ENCODE results near the gene PASK. TPM values are rescaled to one million over a fixed set of nuclear protein-coding genes. Genes with fewer than 3 reads are reported as not detected.

PASK gene
- total RNA-seq, 1 experiment from 2014 or later: 45.8 TPM

DNA sequence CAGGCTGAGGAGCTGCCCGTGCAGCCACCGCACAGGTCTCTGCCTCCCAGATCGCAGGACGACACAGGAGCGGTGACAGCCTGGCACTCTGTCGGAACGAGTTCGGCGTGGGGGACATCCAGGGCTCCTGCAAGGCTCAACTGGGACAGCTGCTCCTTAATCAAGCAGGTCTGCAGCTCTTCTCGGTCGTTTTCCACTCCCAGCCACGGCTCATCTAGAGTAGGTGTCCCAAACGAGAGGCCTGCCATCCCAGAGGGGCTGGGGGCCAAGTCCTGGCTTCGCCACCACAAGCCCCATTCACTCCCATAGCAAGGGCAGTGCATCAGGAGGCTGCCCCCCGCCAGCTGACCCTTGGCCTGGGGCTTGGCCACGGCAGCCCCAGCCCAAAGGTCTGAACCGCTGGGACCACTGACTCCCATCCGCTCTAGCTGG lies 22.5 kb downstream of the PASK start (continued):
- TF ChIP-seq, protein P1, sequence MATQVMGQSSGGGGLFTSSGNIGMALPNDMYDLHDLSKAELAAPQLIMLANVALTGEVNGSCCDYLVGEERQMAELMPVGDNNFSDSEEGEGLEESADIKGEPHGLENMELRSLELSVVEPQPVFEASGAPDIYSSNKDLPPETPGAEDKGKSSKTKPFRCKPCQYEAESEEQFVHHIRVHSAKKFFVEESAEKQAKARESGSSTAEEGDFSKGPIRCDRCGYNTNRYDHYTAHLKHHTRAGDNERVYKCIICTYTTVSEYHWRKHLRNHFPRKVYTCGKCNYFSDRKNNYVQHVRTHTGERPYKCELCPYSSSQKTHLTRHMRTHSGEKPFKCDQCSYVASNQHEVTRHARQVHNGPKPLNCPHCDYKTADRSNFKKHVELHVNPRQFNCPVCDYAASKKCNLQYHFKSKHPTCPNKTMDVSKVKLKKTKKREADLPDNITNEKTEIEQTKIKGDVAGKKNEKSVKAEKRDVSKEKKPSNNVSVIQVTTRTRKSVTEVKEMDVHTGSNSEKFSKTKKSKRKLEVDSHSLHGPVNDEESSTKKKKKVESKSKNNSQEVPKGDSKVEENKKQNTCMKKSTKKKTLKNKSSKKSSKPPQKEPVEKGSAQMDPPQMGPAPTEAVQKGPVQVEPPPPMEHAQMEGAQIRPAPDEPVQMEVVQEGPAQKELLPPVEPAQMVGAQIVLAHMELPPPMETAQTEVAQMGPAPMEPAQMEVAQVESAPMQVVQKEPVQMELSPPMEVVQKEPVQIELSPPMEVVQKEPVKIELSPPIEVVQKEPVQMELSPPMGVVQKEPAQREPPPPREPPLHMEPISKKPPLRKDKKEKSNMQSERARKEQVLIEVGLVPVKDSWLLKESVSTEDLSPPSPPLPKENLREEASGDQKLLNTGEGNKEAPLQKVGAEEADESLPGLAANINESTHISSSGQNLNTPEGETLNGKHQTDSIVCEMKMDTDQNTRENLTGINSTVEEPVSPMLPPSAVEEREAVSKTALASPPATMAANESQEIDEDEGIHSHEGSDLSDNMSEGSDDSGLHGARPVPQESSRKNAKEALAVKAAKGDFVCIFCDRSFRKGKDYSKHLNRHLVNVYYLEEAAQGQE (IDR thresholded peaks at IDR 0.05; ENCODE audit: low read depth): no peak
- TF ChIP-seq CBX3 (IDR thresholded peaks at IDR 0.05; ENCODE audit: low read depth) (no peak), SRF (IDR thresholded peaks at IDR 0.05; ENCODE audit: low read depth) (no peak), SP1 (IDR thresholded peaks at IDR 0.05; ENCODE audit: low read depth) (no peak), ELF1 (IDR thresholded peaks at IDR 0.05; ENCODE audit: borderline replicate concordance, low read depth) (no peak)
- TF ChIP-seq, protein P2, sequence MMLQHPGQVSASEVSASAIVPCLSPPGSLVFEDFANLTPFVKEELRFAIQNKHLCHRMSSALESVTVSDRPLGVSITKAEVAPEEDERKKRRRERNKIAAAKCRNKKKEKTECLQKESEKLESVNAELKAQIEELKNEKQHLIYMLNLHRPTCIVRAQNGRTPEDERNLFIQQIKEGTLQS (IDR thresholded peaks at IDR 0.05): no peak

DNA sequence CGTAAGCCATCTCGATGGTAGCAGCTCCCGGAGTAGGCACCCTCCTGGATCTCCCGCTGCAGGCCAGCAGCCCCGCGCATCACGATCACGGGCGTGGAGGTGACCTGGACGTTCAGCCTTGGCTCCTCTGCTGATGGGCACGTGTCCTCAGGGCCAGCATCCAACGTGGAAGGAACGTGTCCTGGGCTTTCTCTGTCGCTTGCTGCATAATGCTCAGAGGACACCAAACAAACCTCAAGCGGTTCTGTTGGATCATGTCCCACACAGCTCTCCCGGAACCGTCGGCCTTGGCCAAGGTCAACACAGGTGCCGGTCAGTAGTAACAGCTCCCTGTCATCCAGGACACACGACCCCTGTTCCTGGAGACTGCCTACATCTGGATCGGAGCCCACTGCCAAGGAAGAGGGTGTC lies 23.1 kb downstream of the PASK start:
- H3K79me2 ChIP-seq (ENCODE audit: insufficient read depth, low read length): no peaks in the 10 kb centered on the region
- no peak overlapping the region for H3K27ac ChIP-seq (ENCODE audit: low read depth, low read length)
- no peak overlapping the region for H3K4me3 ChIP-seq (replicated peaks in 1 of 2; ENCODE audit: low read depth in 1 of 2, low read length in 2 of 2)
- no peaks in the 10 kb centered on the region for H3K9me3 ChIP-seq (ENCODE audit: control insufficient read depth in 1 of 2, insufficient read depth in 1 of 2, low read depth in 1 of 2, low read length in 2 of 2)
- intact Hi-C loops (cut with micrococcal nuclease): no loop called here
- ATAC-seq (no peak), DNase-seq (ENCODE audit: low read depth, low spot score) (no peak)
- peaks cover 0 to 6% of the 10 kb centered on the region in 2 experiments; a peak in 1 of 4 replicates for H3K4me1 ChIP-seq (ENCODE audit: control insufficient read depth in 1 of 2, insufficient read depth in 2 of 2, low read length in 2 of 2)
- H4K20me1 ChIP-seq (ENCODE audit: insufficient read depth): no peaks in the 10 kb centered on the region
- no peak overlapping the region for H3K9ac ChIP-seq (ENCODE audit: low read length)
- no peaks in the 10 kb centered on the region for H3K9me2 ChIP-seq (ENCODE audit: insufficient read depth)
- no peaks in the 10 kb centered on the region; a peak in 1 of 4 replicates for H3K36me3 ChIP-seq (ENCODE audit: control insufficient read depth in 1 of 2, insufficient read depth in 2 of 2, low read length in 2 of 2)
- POLR2A ChIA-PET: no interaction called here
- CTCF ChIA-PET: no interaction called here
- H3K4me2 ChIP-seq (ENCODE audit: low read length): no peak overlapping the region
- H3K27me3 ChIP-seq (ENCODE audit: insufficient read depth, low read length): no peaks in the 10 kb centered on the region
- no peak overlapping the region for H2AFZ ChIP-seq (ENCODE audit: low read depth, low read length, poor library complexity, severe bottlenecking)
- TF ChIP-seq JUND (IDR thresholded peaks at IDR 0.05) (no peak), SIN3A (IDR thresholded peaks at IDR 0.05; ENCODE audit: low read depth) (no peak), SP1 (IDR thresholded peaks at IDR 0.05; ENCODE audit: low read depth) (no peak), RAD21 (IDR thresholded peaks at IDR 0.05; ENCODE audit: low read depth) (no peak), ELF1 (IDR thresholded peaks at IDR 0.05; ENCODE audit: borderline replicate concordance, low read depth) (no peak), ZFX (IDR thresholded peaks at IDR 0.05) (no peak), EGR1 (IDR thresholded peaks at IDR 0.05; ENCODE audit: low read depth) (no peak), EZH2phosphoT487 (IDR thresholded peaks at IDR 0.05; ENCODE audit: borderline replicate concordance) (no peak)
- TF ChIP-seq, protein P2 (IDR thresholded peaks at IDR 0.05): no peak
- TF ChIP-seq, protein P3, sequence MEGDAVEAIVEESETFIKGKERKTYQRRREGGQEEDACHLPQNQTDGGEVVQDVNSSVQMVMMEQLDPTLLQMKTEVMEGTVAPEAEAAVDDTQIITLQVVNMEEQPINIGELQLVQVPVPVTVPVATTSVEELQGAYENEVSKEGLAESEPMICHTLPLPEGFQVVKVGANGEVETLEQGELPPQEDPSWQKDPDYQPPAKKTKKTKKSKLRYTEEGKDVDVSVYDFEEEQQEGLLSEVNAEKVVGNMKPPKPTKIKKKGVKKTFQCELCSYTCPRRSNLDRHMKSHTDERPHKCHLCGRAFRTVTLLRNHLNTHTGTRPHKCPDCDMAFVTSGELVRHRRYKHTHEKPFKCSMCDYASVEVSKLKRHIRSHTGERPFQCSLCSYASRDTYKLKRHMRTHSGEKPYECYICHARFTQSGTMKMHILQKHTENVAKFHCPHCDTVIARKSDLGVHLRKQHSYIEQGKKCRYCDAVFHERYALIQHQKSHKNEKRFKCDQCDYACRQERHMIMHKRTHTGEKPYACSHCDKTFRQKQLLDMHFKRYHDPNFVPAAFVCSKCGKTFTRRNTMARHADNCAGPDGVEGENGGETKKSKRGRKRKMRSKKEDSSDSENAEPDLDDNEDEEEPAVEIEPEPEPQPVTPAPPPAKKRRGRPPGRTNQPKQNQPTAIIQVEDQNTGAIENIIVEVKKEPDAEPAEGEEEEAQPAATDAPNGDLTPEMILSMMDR (IDR thresholded peaks at IDR 0.05 in 2 of 3, conservative IDR thresholded peaks at IDR 0.05 in 1 of 3; ENCODE audit: borderline replicate concordance in 1 of 3, insufficient read depth in 1 of 3, low read depth in 2 of 3, low read length in 2 of 3): no peak
- TF ChIP-seq, protein P4, sequence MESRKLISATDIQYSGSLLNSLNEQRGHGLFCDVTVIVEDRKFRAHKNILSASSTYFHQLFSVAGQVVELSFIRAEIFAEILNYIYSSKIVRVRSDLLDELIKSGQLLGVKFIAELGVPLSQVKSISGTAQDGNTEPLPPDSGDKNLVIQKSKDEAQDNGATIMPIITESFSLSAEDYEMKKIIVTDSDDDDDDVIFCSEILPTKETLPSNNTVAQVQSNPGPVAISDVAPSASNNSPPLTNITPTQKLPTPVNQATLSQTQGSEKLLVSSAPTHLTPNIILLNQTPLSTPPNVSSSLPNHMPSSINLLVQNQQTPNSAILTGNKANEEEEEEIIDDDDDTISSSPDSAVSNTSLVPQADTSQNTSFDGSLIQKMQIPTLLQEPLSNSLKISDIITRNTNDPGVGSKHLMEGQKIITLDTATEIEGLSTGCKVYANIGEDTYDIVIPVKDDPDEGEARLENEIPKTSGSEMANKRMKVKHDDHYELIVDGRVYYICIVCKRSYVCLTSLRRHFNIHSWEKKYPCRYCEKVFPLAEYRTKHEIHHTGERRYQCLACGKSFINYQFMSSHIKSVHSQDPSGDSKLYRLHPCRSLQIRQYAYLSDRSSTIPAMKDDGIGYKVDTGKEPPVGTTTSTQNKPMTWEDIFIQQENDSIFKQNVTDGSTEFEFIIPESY (IDR thresholded peaks at IDR 0.05; ENCODE audit: extremely low read depth, insufficient replicate concordance, low read length): no peak
- no TSS peak for BruUV-seq (replicated peaks)
- RAD21 ChIA-PET (ENCODE audit: low non-redundant PET in 1 of 2, low total read pairs in 2 of 2, uncharacterized antibody in 2 of 2, unreplicated experiment in 2 of 2): no interaction called here

Measured in HCT116 (cell line).